A549 (cell line): ENCODE data around the gene AGRN. TPM values are rescaled to one million over a fixed set of nuclear protein-coding genes. Genes with fewer than 3 reads are reported as not detected.

ENCODE experiments used
- ATAC-seq, 2 experiments: fragments of 200-7000 bp in 1 of 2; fragments of >200 bp in 1 of 2; cut with Nextera tagmentation in 1 of 2; cut with Tn5 transposase in 1 of 2; 3 replicates each; pipeline versions ENCODE4 v1.8.0 to v1.9.1; 2018 to 2020; ENCODE audit warnings: mild to moderate bottlenecking in 1 of 2, moderate library complexity in 1 of 2
- CTCF ChIA-PET: fragments of 300-600 bp; sonication (Branson Sonifier 250); formaldehyde crosslinking; extraction: SDS; loops from one replicate; lab custom pipeline; 2021; ENCODE audit warnings: antibody characterized with exemption, inconsistent platforms; lab: Yijun Ruan, JAX
- POLR2A ChIA-PET: fragments of 350-600 bp; formaldehyde crosslinking; extraction: SDS; loops from one replicate; lab custom pipeline; 2021; ENCODE audit warnings: antibody characterized with exemption, inconsistent platforms; lab: Yijun Ruan, JAX
- DNase-seq, 2 experiments: peaks; one replicate each; pipeline versions ENCODE4 v3.0.0 to v3.0.0-alpha.2; 2011 to 2016; ENCODE audit warnings: low read depth in 1 of 2, low spot score in 1 of 2
- FAIRE-seq: peaks from 2 replicates; lab custom pipeline; 2011; peaks lifted over from hg19 to GRCh38; lab: Jason Lieb, UNC
- H3K27ac ChIP-seq, 2 experiments: fragments of >200 bp; sonication (Bioruptor Twin); formaldehyde crosslinking; 3 replicates each; pipeline ENCODE4 v1.5.1; 2016 to 2017
- H3K4me1 ChIP-seq: fragments of >200 bp; sonication (Bioruptor Twin); formaldehyde crosslinking; 3 replicates; pipeline ENCODE4 v1.6.1; 2016
- H3K4me2 ChIP-seq: fragments of >200 bp; sonication (Bioruptor Twin); formaldehyde crosslinking; 3 replicates; pipeline ENCODE4 v1.6.1; 2016
- H3K4me3 ChIP-seq: fragments of >200 bp; sonication (Bioruptor Twin); formaldehyde crosslinking; 3 replicates; pipeline ENCODE4 v1.5.1; 2016
- H3K9me3 ChIP-seq: fragments of >200 bp; sonication (Bioruptor Twin); formaldehyde crosslinking; 3 replicates; pipeline ENCODE4 v1.6.1; 2016
- CEBPB ChIP-seq, 2 experiments: fragments of >200 bp in 1 of 2; sonication (Bioruptor Twin) in 1 of 2; formaldehyde crosslinking in 1 of 2; IDR thresholded peaks; 2 replicates each; pipeline ENCODE4 v1.6.1; 2012 to 2016
- CHD4 ChIP-seq: fragments of 200-600 bp; sonication (generic); IDR thresholded peaks from 2 replicates; pipeline ENCODE4 v1.6.1; 2016; ENCODE audit warnings: antibody characterized with exemption, mild to moderate bottlenecking, borderline replicate concordance
- EHMT2 ChIP-seq: fragments of 200-600 bp; sonication (generic); IDR thresholded peaks from 2 replicates; pipeline ENCODE4 v1.6.1; 2016; ENCODE audit warnings: antibody characterized with exemption, low read depth, mild to moderate bottlenecking, moderate library complexity
- FOSB ChIP-seq: fragments of 250-450 bp; sonication (Bioruptor Pico); IDR thresholded peaks from 2 replicates; pipeline ENCODE4 v1.5.0; 2020; ENCODE audit warnings: mild to moderate bottlenecking, moderate library complexity
- HDAC2 ChIP-seq: fragments of 200-600 bp; sonication (generic); IDR thresholded peaks from 2 replicates; pipeline ENCODE4 v1.6.1; 2016
- HOXB5 ChIP-seq: fragments of 250-450 bp; sonication (Bioruptor Pico); IDR thresholded peaks from 2 replicates; pipeline ENCODE4 v1.5.0; 2020; ENCODE audit warnings: mild to moderate bottlenecking, moderate library complexity
- PHF8 ChIP-seq: fragments of 200-600 bp; sonication (generic); IDR thresholded peaks from 2 replicates; pipeline ENCODE4 v1.6.1; 2016; ENCODE audit warnings: low read depth, mild to moderate bottlenecking, antibody characterized with exemption, moderate library complexity, borderline replicate concordance
- POLR2AphosphoS2 ChIP-seq: conservative IDR thresholded peaks from 2 replicates; pipeline ENCODE4 v1.6.1; 2012; ENCODE audit warnings: low read length, improper control_type of control experiment, inconsistent platforms
- RAD21 ChIP-seq, 2 experiments: fragments of >200 bp in 1 of 2; sonication (Bioruptor Twin) in 1 of 2; formaldehyde crosslinking in 1 of 2; IDR thresholded peaks in 1 of 2; conservative IDR thresholded peaks in 1 of 2; 2 replicates in 1 of 2; 3 replicates in 1 of 2; pipeline ENCODE4 v1.6.1; 2012 to 2018; ENCODE audit warnings: inconsistent platforms in 1 of 2
- RCOR1 ChIP-seq: fragments of 150-350 bp; IDR thresholded peaks from 2 replicates; pipeline ENCODE4 v1.6.1; 2014; ENCODE audit warnings: antibody characterized with exemption, low read length, low read depth
- SMC3 ChIP-seq: fragments of >200 bp; sonication (Bioruptor Twin); formaldehyde crosslinking; IDR thresholded peaks from 3 replicates; pipeline ENCODE4 v1.6.1; 2018; ENCODE audit warnings: inconsistent platforms
- SREBF2 ChIP-seq: fragments of 450-650 bp; IDR thresholded peaks from 2 replicates; pipeline ENCODE4 v1.6.1; 2014; ENCODE audit warnings: mild to moderate bottlenecking, moderate library complexity
- TFCP2L1 ChIP-seq: fragments of 250-450 bp; sonication (Bioruptor Pico); IDR thresholded peaks from 2 replicates; pipeline ENCODE4 v1.5.0; 2021; ENCODE audit warnings: mild to moderate bottlenecking
- ZSCAN20 ChIP-seq: fragments of 250-450 bp; sonication (Bioruptor Pico); IDR thresholded peaks from 2 replicates; pipeline ENCODE4 v1.8.0; 2022; ENCODE audit warnings: mild to moderate bottlenecking, moderate library complexity
- WGBS: methylation state at CpG from one replicate; pipeline ENCODE4 v1.1.6; 2017; ENCODE audit errors: missing lambda C conversion rate; 5-methylcytosine and 5-hydroxymethylcytosine counted together
- polyA plus RNA-seq, 4 experiments: library from polyadenylated mRNA; depleted of rRNA in 3 of 4; stranded (reverse); fragments of >200 nt; fragmentation: RNase III in 1 of 4; extraction: RNeasy Plus Mini Kit Qiagen cat#74134 plus additional on column Dnase treatment in 1 of 4; gene quantifications; 2 replicates in 3 of 4; 3 replicates in 1 of 4; pipeline ENCODE4 v1.2.3, GENCODE V29; 2011 to 2017
- TF ChIP-seq, protein P1 (sequence below): fragments of >200 bp; sonication (Bioruptor Twin); formaldehyde crosslinking; IDR thresholded peaks from 2 replicates; pipeline ENCODE4 v1.6.1; 2016
- TF ChIP-seq, protein P2 (sequence below): IDR thresholded peaks from 2 replicates; pipeline ENCODE4 v1.6.1; 2012
- TF ChIP-seq, protein P3 (sequence below): fragments of 250-450 bp; sonication (Bioruptor Pico); IDR thresholded peaks from 2 replicates; pipeline ENCODE4 v1.5.0; 2021; ENCODE audit warnings: mild to moderate bottlenecking, moderate library complexity, borderline replicate concordance
- TF ChIP-seq, protein P4 (sequence below): fragments of >200 bp; sonication (Bioruptor Twin); formaldehyde crosslinking; IDR thresholded peaks from 3 replicates; pipeline ENCODE4 v1.5.1; 2016

AGRN gene
- polyA plus RNA-seq, 2 of the 4 experiments (the other 2 are of a cell fraction), result 23.9 to 90.9 TPM

DNA sequence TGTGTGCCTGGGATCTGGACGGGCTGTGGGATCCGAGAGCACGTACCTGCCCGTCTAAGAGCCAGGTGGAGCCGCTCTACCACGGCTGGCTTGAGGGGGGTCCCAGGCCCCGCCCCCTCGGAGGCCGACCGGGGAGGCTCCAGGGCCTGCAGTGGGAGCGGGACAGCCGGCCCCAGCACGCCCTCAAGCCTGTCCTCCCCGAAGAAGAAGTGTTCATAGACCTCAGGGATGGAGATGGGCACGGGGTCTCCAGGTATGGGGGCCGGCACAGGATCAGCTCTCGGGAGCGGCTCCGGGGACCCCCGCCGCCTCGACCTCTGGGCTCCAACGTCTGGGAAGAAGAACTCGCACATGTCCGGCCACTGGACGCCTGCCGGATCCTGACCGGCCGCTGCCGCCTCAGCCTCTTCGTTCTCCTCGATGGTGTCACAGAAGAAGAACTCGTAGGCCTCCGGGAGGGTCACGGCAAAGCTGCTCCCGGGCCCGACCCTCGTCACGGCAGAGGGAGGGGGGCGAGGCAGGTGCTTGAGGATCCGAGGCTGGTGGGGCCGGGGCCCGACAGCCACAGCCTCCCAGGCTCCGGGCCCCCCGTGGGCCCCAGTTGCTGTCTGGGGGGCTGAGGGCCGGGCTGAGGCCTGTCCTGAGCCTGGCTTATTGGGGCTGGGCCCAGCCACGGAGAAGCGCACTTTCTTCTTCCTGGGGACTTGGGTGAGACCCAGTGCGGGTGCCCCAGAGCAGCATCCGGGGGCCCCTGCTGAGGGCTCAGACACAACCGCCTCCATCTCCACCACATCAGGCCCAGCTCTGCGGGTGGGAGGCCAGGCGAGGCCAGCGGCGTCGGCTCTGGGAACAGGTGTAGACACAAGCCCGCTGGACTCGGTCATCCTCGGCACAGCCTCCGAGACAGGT, 40.8 kb upstream of the AGRN start:
- POLR2A ChIA-PET, result no interaction called here
- WGBS, result 83% methylated on average over 23 of the region's 60 CpGs
- no peak for ATAC-seq
- H3K4me2 ChIP-seq, result no peak overlapping the region
- TF ChIP-seq RAD21 (conservative IDR thresholded peaks at IDR 0.05 in 1 of 2, IDR thresholded peaks at IDR 0.05 in 1 of 2) (no peak), CEBPB (IDR thresholded peaks at IDR 0.05) (no peak), POLR2AphosphoS2 (no peak)
- TF ChIP-seq, protein P1, sequence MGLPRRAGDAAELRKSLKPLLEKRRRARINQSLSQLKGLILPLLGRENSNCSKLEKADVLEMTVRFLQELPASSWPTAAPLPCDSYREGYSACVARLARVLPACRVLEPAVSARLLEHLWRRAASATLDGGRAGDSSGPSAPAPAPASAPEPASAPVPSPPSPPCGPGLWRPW, result no peak
- FAIRE-seq, result no peak
- H3K9me3 ChIP-seq, result no peaks in the 10 kb centered on the region
- no peak for DNase-seq
- CTCF ChIA-PET, result interaction anchor here (6.2 to 7.6 kb wide), 2 partner anchors 24 to 83 kb away, joined by 52 to 126 read pairs; no protein-coding TSS in a partner anchor
- H3K27ac ChIP-seq, result no peak overlapping the region
- H3K4me3 ChIP-seq, result no peak overlapping the region
- H3K4me1 ChIP-seq, result peaks cover 7% of the 10 kb centered on the region; the same call in 1 of the 3 replicates

DNA sequence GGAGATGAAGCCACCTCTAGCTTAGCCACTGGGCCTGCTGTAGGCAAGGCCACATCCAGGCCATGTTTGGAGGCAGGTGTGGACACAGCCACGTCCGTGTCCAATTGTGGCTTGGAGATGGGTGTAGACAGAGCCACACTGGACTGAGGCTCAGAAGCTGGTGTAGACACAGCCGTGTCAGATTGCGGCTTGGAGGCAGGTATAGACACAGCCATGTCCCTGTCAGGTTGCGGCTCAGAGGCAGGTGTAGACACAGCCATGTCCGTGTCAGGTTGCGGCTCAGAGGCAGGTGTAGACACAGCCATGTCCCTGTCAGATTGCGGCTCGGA, 40.2 kb upstream of the AGRN start:
- peaks cover 7% of the 10 kb centered on the region; the same call in 1 of the 3 replicates for H3K4me1 ChIP-seq
- H3K27ac ChIP-seq, result no peak overlapping the region
- TF ChIP-seq HDAC2 (no peak), TFCP2L1 (CRISPR knock-in tag) (no peak), RCOR1 (no peak), HOXB5 (CRISPR knock-in tag) (no peak), ZSCAN20 (CRISPR knock-in tag) (no peak), CHD4 (no peak), FOSB (CRISPR knock-in tag) (no peak), SREBF2 (no peak), EHMT2 (no peak), PHF8 (no peak), CEBPB (IDR thresholded peaks at IDR 0.05) (no peak), SMC3 (no peak)
- TF ChIP-seq, protein P2, sequence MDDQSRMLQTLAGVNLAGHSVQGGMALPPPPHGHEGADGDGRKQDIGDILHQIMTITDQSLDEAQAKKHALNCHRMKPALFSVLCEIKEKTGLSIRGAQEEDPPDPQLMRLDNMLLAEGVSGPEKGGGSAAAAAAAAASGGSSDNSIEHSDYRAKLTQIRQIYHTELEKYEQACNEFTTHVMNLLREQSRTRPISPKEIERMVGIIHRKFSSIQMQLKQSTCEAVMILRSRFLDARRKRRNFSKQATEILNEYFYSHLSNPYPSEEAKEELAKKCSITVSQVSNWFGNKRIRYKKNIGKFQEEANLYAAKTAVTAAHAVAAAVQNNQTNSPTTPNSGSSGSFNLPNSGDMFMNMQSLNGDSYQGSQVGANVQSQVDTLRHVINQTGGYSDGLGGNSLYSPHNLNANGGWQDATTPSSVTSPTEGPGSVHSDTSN, result no peak
- TF ChIP-seq, protein P3, sequence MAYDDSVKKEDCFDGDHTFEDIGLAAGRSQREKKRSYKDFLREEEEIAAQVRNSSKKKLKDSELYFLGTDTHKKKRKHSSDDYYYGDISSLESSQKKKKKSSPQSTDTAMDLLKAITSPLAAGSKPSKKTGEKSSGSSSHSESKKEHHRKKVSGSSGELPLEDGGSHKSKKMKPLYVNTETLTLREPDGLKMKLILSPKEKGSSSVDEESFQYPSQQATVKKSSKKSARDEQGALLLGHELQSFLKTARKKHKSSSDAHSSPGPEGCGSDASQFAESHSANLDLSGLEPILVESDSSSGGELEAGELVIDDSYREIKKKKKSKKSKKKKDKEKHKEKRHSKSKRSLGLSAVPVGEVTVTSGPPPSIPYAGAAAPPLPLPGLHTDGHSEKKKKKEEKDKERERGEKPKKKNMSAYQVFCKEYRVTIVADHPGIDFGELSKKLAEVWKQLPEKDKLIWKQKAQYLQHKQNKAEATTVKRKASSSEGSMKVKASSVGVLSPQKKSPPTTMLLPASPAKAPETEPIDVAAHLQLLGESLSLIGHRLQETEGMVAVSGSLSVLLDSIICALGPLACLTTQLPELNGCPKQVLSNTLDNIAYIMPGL (CRISPR knock-in tag), result no peak
- TF ChIP-seq, protein P4, sequence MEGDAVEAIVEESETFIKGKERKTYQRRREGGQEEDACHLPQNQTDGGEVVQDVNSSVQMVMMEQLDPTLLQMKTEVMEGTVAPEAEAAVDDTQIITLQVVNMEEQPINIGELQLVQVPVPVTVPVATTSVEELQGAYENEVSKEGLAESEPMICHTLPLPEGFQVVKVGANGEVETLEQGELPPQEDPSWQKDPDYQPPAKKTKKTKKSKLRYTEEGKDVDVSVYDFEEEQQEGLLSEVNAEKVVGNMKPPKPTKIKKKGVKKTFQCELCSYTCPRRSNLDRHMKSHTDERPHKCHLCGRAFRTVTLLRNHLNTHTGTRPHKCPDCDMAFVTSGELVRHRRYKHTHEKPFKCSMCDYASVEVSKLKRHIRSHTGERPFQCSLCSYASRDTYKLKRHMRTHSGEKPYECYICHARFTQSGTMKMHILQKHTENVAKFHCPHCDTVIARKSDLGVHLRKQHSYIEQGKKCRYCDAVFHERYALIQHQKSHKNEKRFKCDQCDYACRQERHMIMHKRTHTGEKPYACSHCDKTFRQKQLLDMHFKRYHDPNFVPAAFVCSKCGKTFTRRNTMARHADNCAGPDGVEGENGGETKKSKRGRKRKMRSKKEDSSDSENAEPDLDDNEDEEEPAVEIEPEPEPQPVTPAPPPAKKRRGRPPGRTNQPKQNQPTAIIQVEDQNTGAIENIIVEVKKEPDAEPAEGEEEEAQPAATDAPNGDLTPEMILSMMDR, result no peak
- ATAC-seq, result no peak
- no peaks in the 10 kb centered on the region for H3K9me3 ChIP-seq
- DNase-seq, result no peak
- FAIRE-seq, result no peak
- POLR2A ChIA-PET, result no interaction called here
- no peak overlapping the region for H3K4me3 ChIP-seq
- H3K4me2 ChIP-seq, result no peak overlapping the region
- 92% methylated on average over 5 of the region's 9 CpGs for WGBS
- CTCF ChIA-PET, result interaction anchor here (6.2 to 7.6 kb wide), 2 partner anchors 23 to 83 kb away, joined by 52 to 126 read pairs; no protein-coding TSS in a partner anchor
